SK-N-SH (cell line): ENCODE results near the gene MET.

Experiments
- CTCF ChIP-seq: fragments of 200-600 bp; sonication (generic); IDR thresholded peaks from 2 replicates; pipeline ENCODE4 v1.6.1; 2017; ENCODE audit warnings: antibody characterized with exemption, mild to moderate bottlenecking, moderate library complexity
- EP300 ChIP-seq, 2 experiments: IDR thresholded peaks; 2 replicates each; pipeline versions ENCODE4 v1.4.0 to v1.6.1; 2012; ENCODE audit warnings: borderline replicate concordance in 1 of 2, low read depth in 1 of 2, low read length in 1 of 2
- POLR2AphosphoS5 ChIP-seq: IDR thresholded peaks from 2 replicates; pipeline ENCODE4 v1.6.1; 2012; ENCODE audit warnings: low read depth, low read length
- RXRA ChIP-seq: IDR thresholded peaks from 2 replicates; pipeline ENCODE4 v1.4.0; 2012; ENCODE audit warnings: low read depth, mild to moderate bottlenecking, borderline replicate concordance
- YY1 ChIP-seq: IDR thresholded peaks from 2 replicates; pipeline ENCODE4 v1.4.0; 2012; ENCODE audit warnings: low read depth, mild to moderate bottlenecking

DNA sequence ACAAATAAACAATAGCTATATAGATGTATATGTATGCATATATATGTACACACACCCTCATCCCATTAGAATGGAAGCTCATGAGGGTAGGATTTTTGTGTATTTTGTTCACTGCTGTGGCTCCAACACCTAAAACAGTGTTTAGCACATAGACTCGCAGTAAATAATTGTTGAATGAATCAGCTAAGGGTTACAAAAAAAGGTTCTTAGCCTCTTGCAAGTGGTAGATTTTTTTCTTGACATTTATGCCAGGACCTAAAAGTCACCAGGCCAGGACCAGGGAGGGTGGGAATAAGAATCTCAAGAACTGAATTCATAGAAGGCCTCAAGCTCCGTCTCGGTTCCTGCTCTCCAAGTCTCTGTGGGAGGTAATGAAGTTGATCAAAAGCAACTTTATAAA is 107.9 kb downstream of the MET start:
- no peak for TF ChIP-seq EP300 (IDR thresholded peaks at IDR 0.05; ENCODE audit: borderline replicate concordance in 1 of 2, low read depth in 1 of 2, low read length in 1 of 2)
- no peak for TF ChIP-seq RXRA
- no peak for TF ChIP-seq CTCF
- TF ChIP-seq POLR2AphosphoS5 = no peak
- TF ChIP-seq YY1 = no peak
